ENCODE results near the gene IL17RC.
"Not testable (repeated sequence)": the region's sequence is repeated elsewhere in the genome, so short reads cannot be mapped to it uniquely, and the experiment has no call there.

IL17RC gene

DNA sequence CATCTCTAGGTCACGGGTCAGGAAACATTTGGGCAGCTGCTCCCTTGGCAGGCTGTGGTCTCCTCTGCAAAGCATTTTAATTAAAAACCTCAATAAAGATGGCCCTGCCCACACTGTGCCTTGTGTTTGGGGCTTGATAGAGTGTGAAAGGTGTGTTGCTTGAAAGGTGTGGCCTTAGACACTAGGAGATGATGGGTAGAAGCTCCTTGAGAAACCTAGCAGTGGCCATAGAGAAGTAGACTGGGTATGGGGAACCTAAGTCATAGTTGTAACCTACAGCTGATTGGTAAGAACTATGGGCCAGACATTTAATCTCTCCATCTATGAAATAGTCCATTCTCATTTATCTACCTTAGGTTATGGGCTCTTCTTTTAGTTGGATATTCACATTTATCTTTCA, 23.2 kb upstream of the IL17RC start:
- DNase-seq (ENCODE audit: low spot score): no peak

- not testable (repeated sequence) for DNase-seq (ENCODE audit: low spot score)
Observed at GRCh38 chr3:9895715-9896114, 21.2 kb upstream of the IL17RC start.

DNA sequence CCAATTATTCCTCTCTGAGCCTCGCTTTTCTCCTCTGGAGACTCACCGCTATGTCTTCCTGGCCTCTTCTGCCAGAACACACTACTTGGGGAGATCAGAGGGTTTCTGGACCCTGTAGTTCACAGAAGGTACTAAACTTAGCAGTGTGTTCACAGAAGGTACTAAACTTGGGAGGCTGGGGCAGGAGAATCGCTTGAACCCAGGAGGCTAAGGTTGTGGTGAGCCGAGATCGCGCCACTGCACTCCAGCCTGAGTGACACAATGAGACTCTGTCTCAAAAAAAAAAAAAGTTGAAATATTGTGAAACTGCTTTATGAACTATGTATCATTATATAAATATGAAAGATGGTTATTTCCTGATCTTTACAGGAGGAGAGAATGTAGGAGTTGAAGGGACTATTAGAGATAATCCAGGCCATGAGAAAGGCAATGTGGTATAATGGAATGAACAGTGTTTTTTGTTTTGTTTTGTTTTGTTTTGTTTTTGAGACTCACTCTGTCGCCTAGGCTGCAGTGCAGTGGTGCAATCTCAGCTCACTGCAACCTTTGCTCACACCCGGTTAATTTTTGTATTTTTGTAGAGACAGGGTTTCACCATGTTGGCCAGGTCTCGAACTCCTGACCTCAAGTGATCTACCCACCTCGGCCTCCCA, 20.0 kb upstream of the IL17RC start:
- not testable (repeated sequence) for DNase-seq (ENCODE audit: low spot score)

DNA sequence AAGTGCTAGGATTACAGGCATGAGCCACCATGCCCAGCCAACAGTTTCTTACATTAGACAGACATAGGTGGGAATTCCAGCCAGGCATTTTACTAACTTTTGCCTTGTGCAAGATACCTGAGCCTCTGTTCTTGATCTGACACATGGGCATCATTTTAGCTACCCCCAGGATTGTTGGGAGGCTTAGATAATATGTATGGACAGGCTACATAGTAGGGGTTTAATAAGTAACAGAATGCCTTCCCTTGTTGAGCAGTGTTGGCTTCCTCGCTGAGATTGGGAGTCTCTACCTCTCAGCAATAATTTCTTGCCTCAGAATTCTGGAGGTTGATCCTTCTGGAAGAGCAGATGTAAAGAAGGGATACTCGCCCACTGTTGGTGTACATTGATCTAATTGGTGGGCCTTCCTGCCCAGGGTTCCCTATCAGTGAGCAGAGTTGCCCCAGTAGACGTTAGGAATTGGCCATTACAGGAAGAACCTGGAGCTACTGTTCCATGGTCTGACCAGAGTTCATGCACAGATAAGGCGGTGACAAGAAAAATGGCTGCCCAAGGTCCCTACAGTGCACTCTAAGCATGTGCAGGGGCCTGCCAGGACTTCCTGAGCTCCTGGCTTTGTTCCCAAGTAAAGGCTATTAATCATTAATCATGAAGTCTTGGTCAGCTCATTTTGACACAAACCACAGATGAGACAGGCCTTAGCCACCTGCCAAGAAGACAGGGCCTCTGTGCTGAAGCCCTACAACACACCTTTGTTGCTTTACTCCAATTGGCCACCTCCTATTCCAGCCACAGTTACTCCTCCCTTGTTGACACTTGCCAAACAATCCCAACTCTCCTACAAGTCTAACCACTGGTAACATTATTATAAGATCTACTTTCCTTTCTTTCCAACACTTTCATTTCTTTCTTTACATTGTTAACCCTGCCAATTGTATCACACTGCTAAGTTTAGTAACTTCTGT, 19.2 kb upstream of the IL17RC start:
- no peak for DNase-seq (ENCODE audit: low spot score)

- no peak for DNase-seq (ENCODE audit: low spot score)
Observed at GRCh38 chr3:9898467-9899241, 18.2 kb upstream of the IL17RC start.

DNA sequence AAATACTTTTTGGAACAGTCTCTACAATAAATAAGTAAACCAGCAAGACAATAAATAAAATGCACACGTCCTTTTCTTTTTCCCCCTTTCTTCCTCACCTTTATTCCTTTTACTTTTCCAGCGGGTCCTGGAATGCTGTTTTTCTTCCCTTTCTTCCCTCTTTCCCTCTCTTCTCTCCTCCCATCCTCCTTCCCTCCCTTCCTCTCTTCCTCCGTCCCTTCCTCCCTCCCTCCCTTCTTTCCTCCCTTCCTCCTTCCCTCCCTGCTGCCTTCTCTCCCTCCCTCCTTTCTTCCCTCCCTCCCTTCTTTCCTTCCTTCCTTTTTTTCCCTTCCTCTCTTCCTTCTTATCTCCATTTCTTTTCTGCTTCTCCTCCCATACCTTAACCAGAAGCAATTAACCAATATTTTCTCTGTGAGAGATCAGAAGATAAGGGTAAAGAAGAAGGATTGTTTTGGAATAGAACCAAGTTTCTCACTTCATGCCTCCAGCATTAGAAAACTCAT, 17.6 kb upstream of the IL17RC start:
- DNase-seq (ENCODE audit: low spot score): no peak

GRCh38 chr3:9900965-9901415, 15.9 kb upstream of the IL17RC start:
- DNase-seq (ENCODE audit: low spot score): not testable (repeated sequence)

DNA sequence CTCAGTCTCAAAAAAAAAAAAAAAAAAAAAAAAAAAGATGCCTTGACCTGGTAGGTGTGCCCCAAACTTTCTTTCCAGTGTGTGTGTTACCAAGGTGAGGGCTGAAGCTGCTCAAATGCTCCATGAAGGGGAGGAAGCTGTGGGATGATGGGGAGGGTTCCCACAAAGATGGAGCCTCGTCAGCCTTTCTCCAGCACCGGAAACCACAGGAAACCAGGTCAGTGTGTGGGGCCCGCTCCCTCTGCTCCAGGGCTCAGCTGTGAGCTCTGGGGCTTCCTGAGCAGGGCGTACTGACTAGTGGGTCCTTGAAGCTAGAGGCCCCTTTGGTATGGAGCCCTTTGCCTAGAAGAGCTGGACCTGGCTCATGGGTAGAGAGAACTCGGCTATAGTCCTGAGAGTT, 14.9 kb upstream of the IL17RC start:
- no peak for DNase-seq (ENCODE audit: low spot score)

GRCh38 chr3:9902372-9903237, 14.3 kb upstream of the IL17RC start, which contains the start of gene IL17RE:
Gene IL17RE, plus strand, starts transcription at chr3:9902848. Its CDS starts 85 bp downstream, at chr3:9902933.
- DNase-seq (ENCODE audit: low spot score): peak; percentile 22

- DNase-seq (ENCODE audit: low spot score): peak; percentile 74
Observed at GRCh38 chr3:9903238-9903624, 13.7 kb upstream of the IL17RC start.

DNA sequence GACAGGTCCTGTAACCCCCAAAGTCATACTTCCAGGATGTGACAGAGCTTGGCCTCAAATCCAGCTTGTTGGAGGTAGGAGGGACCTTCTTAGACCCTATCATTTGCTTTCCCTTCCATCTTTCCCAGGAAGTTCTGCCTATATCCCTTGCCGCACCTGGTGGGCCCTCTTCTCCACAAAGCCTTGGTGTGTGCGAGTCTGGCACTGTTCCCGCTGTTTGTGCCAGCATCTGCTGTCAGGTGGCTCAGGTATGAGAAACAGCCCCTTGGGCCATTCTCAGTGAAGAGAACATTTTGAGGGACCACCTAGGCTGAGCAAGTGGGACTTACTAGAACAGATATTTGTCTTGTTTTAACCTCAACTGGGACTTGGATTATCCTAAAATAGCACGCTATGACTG, 13.0 kb upstream of the IL17RC start:
- DNase-seq (ENCODE audit: low spot score): no peak

- DNase-seq (ENCODE audit: low spot score): no peak
Observed at GRCh38 chr3:9906480-9906879, 10.4 kb upstream of the IL17RC start.

DNA sequence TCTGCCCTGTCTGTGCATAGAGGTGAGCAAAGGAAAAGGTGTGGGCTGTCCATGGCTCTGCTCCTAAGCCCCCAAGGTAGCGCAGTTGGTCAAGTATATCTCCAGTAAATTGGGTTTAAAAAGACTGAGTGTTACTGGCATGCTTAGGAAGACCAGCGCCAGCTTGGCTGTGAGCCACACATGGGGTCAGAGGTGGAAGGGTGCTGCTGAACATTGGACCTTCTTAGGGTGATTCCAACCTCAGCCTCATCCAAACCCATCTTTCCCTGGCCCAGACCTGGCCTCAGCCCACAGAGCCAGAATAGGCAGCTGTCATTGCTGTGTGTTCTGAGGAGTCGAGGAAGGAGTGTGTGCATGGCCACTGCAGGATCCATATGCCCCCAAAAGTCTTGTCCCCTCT, 8.6 kb upstream of the IL17RC start:
- no peak for DNase-seq (ENCODE audit: low spot score)

GRCh38 chr3:9909221-9910013, 7.5 kb upstream of the IL17RC start:
- no peak for DNase-seq (ENCODE audit: low spot score)

DNA sequence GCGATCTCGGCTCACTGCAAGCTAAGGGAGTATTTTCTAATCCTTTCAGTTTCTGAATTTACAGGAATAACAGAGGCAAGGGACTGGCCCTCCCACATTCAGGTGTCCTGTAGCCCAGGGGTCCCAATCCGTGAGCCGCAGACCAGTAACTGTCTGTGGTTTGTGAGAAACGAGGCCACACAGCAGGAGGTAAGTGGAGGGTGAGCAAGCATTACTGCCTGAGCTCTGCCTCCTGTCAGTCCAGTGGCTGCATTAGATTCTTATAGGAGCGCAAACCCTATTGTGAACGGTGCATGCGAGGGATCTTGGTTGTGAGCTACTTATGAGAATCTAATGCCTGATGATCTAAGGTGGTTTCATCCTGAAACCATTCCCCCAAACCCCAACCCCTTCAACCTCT, 5.0 kb upstream of the IL17RC start:
- DNase-seq (ENCODE audit: low spot score): no peak

DNA sequence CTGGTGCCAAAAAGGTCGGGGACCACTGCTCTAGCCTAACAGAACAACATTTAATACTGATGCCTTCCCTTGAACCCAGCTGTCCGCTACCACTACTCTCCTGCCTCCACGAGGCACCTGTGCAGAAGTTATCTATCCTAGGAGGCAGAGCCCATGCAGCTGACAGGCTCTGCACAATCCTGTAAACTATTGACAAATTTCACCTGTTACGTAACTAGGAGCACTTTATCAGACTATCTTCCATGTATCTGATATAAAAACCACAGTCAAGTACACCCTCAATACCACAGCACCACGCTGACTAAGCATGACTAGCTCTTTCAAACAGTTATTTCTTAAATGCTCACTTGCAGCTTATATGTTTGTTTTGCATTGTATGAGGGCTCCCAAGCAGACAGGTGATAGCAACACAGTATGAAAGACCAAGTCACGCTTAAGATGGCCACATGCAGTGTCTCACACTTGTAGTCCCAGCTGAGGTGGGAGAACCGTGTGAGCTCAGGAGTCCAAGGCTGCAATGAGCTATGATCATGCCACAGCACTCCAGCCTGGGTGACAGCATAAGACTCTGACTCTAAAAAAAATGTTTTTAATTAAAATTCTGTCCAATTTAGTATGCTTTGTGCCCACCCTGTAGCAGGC, 4.5 kb upstream of the IL17RC start:
- DNase-seq (ENCODE audit: low spot score): peak; percentile 39

GRCh38 chr3:9913601-9914000, 3.3 kb upstream of the IL17RC start:
- DNase-seq (ENCODE audit: low spot score): no peak

DNA sequence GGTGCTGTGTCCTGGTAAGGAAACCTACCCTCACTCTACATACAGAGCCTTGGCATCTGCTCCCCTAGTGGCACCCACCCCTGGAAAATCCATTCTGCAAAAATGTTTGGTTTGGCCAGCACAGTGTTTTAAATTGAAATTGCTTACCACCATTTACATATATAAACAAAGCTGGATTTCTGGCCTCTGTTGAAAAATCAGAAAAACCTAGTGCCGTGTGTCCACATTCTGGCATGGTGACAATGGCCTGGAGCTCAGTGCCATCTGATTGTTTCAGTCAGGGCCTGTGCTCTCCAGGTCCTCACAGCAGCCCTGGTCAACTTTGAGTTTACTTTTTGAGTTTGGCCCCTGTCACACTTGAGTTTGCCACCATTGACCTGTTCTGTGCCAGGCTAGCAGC, 2.9 kb upstream of the IL17RC start:
- no peak for DNase-seq (ENCODE audit: low spot score)

- no peak for DNase-seq (ENCODE audit: low spot score)
Observed at GRCh38 chr3:9914559-9915253, 2.2 kb upstream of the IL17RC start.

All from GM03348 (cell line).